ENCODE measurements around the gene COL9A1.
"Not testable (repeated sequence)": the region's sequence is repeated elsewhere in the genome, so short reads cannot be mapped to it uniquely, and the experiment has no call there.

DNA sequence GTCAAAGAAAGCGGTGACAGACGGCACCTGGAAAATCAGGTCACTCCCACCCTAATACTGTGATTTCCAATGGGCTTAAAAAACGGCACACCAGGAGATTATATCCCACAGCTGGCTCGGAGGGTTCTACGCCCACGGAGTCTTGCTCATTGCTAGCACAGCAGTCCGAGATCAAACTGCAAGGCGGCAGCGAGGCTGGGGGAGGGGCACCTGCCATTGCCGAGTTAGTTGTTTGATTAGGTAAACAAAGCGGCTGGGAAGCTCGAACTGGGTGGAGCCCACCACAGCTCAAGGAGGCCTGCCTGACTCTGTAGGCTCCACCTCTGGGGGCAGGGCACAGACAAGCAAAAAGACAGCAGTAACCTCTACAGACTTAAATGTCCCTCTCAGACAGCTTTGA lies 14.9 kb upstream of the COL9A1 start:
- TF ChIP-seq CSDC2 (CRISPR knock-in tag; IDR thresholded peaks at IDR 0.05); GLIS3 (CRISPR knock-in tag; IDR thresholded peaks at IDR 0.05); ZFP3 (CRISPR knock-in tag; IDR thresholded peaks at IDR 0.05); ESRRG (CRISPR knock-in tag; IDR thresholded peaks at IDR 0.05); ISL1 (CRISPR knock-in tag; IDR thresholded peaks at IDR 0.05); OSR1 (CRISPR knock-in tag; IDR thresholded peaks at IDR 0.05); ARNTL (CRISPR knock-in tag; IDR thresholded peaks at IDR 0.05; ENCODE audit: borderline replicate concordance, low read depth); TOX (CRISPR knock-in tag; IDR thresholded peaks at IDR 0.05; ENCODE audit: borderline replicate concordance); ZFP30 (CRISPR knock-in tag; IDR thresholded peaks at IDR 0.05); ZC3H10 (CRISPR knock-in tag; IDR thresholded peaks at IDR 0.05): not testable (repeated sequence)
- TF ChIP-seq, protein P1, sequence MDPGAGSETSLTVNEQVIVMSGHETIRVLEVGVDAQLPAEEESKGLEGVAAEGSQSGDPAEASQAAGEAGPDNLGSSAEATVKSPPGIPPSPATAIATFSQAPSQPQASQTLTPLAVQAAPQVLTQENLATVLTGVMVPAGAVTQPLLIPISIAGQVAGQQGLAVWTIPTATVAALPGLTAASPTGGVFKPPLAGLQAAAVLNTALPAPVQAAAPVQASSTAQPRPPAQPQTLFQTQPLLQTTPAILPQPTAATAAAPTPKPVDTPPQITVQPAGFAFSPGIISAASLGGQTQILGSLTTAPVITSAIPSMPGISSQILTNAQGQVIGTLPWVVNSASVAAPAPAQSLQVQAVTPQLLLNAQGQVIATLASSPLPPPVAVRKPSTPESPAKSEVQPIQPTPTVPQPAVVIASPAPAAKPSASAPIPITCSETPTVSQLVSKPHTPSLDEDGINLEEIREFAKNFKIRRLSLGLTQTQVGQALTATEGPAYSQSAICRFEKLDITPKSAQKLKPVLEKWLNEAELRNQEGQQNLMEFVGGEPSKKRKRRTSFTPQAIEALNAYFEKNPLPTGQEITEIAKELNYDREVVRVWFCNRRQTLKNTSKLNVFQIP (CRISPR knock-in tag; IDR thresholded peaks at IDR 0.05; ENCODE audit: borderline replicate concordance, low read depth) = not testable (repeated sequence)
- TF ChIP-seq, protein P2, sequence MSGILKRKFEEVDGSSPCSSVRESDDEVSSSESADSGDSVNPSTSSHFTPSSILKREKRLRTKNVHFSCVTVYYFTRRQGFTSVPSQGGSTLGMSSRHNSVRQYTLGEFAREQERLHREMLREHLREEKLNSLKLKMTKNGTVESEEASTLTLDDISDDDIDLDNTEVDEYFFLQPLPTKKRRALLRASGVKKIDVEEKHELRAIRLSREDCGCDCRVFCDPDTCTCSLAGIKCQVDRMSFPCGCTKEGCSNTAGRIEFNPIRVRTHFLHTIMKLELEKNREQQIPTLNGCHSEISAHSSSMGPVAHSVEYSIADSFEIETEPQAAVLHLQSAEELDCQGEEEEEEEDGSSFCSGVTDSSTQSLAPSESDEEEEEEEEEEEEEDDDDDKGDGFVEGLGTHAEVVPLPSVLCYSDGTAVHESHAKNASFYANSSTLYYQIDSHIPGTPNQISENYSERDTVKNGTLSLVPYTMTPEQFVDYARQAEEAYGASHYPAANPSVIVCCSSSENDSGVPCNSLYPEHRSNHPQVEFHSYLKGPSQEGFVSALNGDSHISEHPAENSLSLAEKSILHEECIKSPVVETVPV (CRISPR knock-in tag; IDR thresholded peaks at IDR 0.05) = not testable (repeated sequence)
- TF ChIP-seq, protein P3, sequence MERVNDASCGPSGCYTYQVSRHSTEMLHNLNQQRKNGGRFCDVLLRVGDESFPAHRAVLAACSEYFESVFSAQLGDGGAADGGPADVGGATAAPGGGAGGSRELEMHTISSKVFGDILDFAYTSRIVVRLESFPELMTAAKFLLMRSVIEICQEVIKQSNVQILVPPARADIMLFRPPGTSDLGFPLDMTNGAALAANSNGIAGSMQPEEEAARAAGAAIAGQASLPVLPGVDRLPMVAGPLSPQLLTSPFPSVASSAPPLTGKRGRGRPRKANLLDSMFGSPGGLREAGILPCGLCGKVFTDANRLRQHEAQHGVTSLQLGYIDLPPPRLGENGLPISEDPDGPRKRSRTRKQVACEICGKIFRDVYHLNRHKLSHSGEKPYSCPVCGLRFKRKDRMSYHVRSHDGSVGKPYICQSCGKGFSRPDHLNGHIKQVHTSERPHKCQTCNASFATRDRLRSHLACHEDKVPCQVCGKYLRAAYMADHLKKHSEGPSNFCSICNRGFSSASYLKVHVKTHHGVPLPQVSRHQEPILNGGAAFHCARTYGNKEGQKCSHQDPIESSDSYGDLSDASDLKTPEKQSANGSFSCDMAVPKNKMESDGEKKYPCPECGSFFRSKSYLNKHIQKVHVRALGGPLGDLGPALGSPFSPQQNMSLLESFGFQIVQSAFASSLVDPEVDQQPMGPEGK (CRISPR knock-in tag; IDR thresholded peaks at IDR 0.05; ENCODE audit: borderline replicate concordance) = not testable (repeated sequence)
- TF ChIP-seq, protein P4, sequence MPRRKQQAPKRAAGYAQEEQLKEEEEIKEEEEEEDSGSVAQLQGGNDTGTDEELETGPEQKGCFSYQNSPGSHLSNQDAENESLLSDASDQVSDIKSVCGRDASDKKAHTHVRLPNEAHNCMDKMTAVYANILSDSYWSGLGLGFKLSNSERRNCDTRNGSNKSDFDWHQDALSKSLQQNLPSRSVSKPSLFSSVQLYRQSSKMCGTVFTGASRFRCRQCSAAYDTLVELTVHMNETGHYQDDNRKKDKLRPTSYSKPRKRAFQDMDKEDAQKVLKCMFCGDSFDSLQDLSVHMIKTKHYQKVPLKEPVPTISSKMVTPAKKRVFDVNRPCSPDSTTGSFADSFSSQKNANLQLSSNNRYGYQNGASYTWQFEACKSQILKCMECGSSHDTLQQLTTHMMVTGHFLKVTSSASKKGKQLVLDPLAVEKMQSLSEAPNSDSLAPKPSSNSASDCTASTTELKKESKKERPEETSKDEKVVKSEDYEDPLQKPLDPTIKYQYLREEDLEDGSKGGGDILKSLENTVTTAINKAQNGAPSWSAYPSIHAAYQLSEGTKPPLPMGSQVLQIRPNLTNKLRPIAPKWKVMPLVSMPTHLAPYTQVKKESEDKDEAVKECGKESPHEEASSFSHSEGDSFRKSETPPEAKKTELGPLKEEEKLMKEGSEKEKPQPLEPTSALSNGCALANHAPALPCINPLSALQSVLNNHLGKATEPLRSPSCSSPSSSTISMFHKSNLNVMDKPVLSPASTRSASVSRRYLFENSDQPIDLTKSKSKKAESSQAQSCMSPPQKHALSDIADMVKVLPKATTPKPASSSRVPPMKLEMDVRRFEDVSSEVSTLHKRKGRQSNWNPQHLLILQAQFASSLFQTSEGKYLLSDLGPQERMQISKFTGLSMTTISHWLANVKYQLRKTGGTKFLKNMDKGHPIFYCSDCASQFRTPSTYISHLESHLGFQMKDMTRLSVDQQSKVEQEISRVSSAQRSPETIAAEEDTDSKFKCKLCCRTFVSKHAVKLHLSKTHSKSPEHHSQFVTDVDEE (CRISPR knock-in tag; IDR thresholded peaks at IDR 0.05) = not testable (repeated sequence)
